ENCODE measurements around the gene RSRC1.

GRCh38 chr3:158548691-158549090 lies 438.8 kb downstream of the RSRC1 start:
- no peak for TF ChIP-seq CTCF (IDR thresholded peaks at IDR 0.05; ENCODE audit: low read depth, low read length, poor library complexity, severe bottlenecking)
- no peak for TF ChIP-seq EZH2phosphoT487 (IDR thresholded peaks at IDR 0.05; ENCODE audit: borderline replicate concordance, low read length)

Data from DOHH2 (cell line).